WTC11 (cell line): ENCODE measurements around the gene ST6GALNAC3. TPM values are rescaled to one million over a fixed set of nuclear protein-coding genes. Genes with fewer than 3 reads are reported as not detected.

Experiments used
- ATAC-seq: fragments of 200-7000 bp; cut with Tn5 transposase; 2 replicates; pipeline ENCODE4 v1.10.0; 2021; ENCODE audit warnings: mild to moderate bottlenecking, moderate library complexity
- CTCF ChIA-PET: fragments of 300-600 bp; sonication (Branson Sonifier 250); formaldehyde crosslinking; loops from one replicate; lab custom pipeline; 2021; ENCODE audit warnings: antibody characterized with exemption; lab: Charles Lee
- POLR2A ChIA-PET: fragments of 350-600 bp; sonication (Branson Sonifier 250); formaldehyde crosslinking; loops from one replicate; lab custom pipeline; 2021; ENCODE audit warnings: antibody characterized with exemption; lab: Charles Lee
- DNase-seq: peaks from one replicate; pipeline ENCODE4 v3.0.0; 2021; ENCODE audit warnings: low spot score
- H3K27ac Mint-ChIP-seq: 2 replicates; pipeline ENCODE4 v1.8.0; 2021; ENCODE audit warnings: mixed read lengths
- H3K27me3 Mint-ChIP-seq: 2 replicates; pipeline ENCODE4 v1.8.0; 2021; ENCODE audit warnings: low read depth, mild to moderate bottlenecking, moderate library complexity, mixed read lengths
- H3K36me3 Mint-ChIP-seq: 2 replicates; pipeline ENCODE4 v1.8.0; 2021; ENCODE audit warnings: mixed read lengths
- H3K4me1 Mint-ChIP-seq: 2 replicates; pipeline ENCODE4 v1.8.0; 2022; ENCODE audit warnings: mixed read lengths
- H3K4me3 Mint-ChIP-seq: 2 replicates; pipeline ENCODE4 v1.8.0; 2021; ENCODE audit warnings: mild to moderate bottlenecking, moderate library complexity, mixed read lengths
- H3K9me3 Mint-ChIP-seq: 2 replicates; pipeline ENCODE4 v1.8.0; 2021; ENCODE audit warnings: mixed read lengths
- ATF1 ChIP-seq: sonication (generic); formaldehyde crosslinking; IDR thresholded peaks from 2 replicates; pipeline ENCODE4 v1.8.1; 2023; ENCODE audit warnings: mild to moderate bottlenecking, moderate library complexity, missing genetic modification reagents
- ATF3 ChIP-seq: sonication (generic); formaldehyde crosslinking; conservative IDR thresholded peaks from 2 replicates; pipeline ENCODE4 v1.8.1; 2022; ENCODE audit warnings: mild to moderate bottlenecking, missing genetic modification reagents
- CBFB ChIP-seq: sonication (generic); formaldehyde crosslinking; IDR thresholded peaks from 2 replicates; pipeline ENCODE4 v1.8.1; 2022; ENCODE audit warnings: mild to moderate bottlenecking, low read depth, missing genetic modification reagents
- ETV6 ChIP-seq: sonication (generic); formaldehyde crosslinking; IDR thresholded peaks from 2 replicates; pipeline ENCODE4 v1.8.1; 2022; ENCODE audit warnings: mild to moderate bottlenecking, missing genetic modification reagents
- FOXK1 ChIP-seq: sonication (generic); formaldehyde crosslinking; IDR thresholded peaks from 2 replicates; pipeline ENCODE4 v1.8.0; 2022; ENCODE audit warnings: mild to moderate bottlenecking, moderate library complexity, missing genetic modification reagents
- FOXP4 ChIP-seq: sonication (generic); formaldehyde crosslinking; IDR thresholded peaks from 2 replicates; pipeline ENCODE4 v1.8.0; 2022; ENCODE audit warnings: mild to moderate bottlenecking, missing genetic modification reagents
- HMGXB4 ChIP-seq: sonication (generic); formaldehyde crosslinking; IDR thresholded peaks from 2 replicates; pipeline ENCODE4 v1.8.1; 2023; ENCODE audit warnings: mild to moderate bottlenecking, moderate library complexity, missing genetic modification reagents
- MXD4 ChIP-seq: fragments of 250-450 bp; sonication (Bioruptor Pico); IDR thresholded peaks from 2 replicates; pipeline ENCODE4 v1.8.0; 2021; ENCODE audit warnings: mild to moderate bottlenecking, moderate library complexity, borderline replicate concordance
- NFE2L1 ChIP-seq: sonication (generic); formaldehyde crosslinking; IDR thresholded peaks from 2 replicates; pipeline ENCODE4 v1.8.1; 2023; ENCODE audit warnings: missing genetic modification reagents
- OVOL2 ChIP-seq: fragments of 250-450 bp; sonication (Bioruptor Pico); IDR thresholded peaks from 2 replicates; pipeline ENCODE4 v1.9.0; 2021; ENCODE audit warnings: mild to moderate bottlenecking, borderline replicate concordance
- PRDM15 ChIP-seq: sonication (generic); formaldehyde crosslinking; IDR thresholded peaks from 2 replicates; pipeline ENCODE4 v1.8.0; 2022; ENCODE audit warnings: missing genetic modification reagents
- SMAD3 ChIP-seq: sonication (generic); formaldehyde crosslinking; IDR thresholded peaks from 2 replicates; pipeline ENCODE4 v1.8.0; 2022; ENCODE audit warnings: missing genetic modification reagents, mild to moderate bottlenecking, borderline replicate concordance
- SP1 ChIP-seq: sonication (generic); formaldehyde crosslinking; conservative IDR thresholded peaks from 2 replicates; pipeline ENCODE4 v1.8.1; 2022; ENCODE audit warnings: missing genetic modification reagents
- TEAD1 ChIP-seq: sonication (generic); formaldehyde crosslinking; IDR thresholded peaks from 2 replicates; pipeline ENCODE4 v1.8.0; 2022; ENCODE audit warnings: mild to moderate bottlenecking, missing genetic modification reagents
- ZNF219 ChIP-seq: sonication (generic); formaldehyde crosslinking; IDR thresholded peaks from 2 replicates; pipeline ENCODE4 v1.8.0; 2023; ENCODE audit warnings: missing genetic modification reagents, mild to moderate bottlenecking, borderline replicate concordance
- ZNF281 ChIP-seq: sonication (generic); formaldehyde crosslinking; IDR thresholded peaks from 2 replicates; pipeline ENCODE4 v1.8.0; 2023; ENCODE audit warnings: mild to moderate bottlenecking, missing genetic modification reagents
- total RNA-seq: library from RNA; stranded (reverse); gene quantifications from 3 replicates; pipeline ENCODE4 v1.2.3, GENCODE V29; 2021
- TF ChIP-seq, protein P1 (sequence below): sonication (generic); formaldehyde crosslinking; IDR thresholded peaks from 2 replicates; pipeline ENCODE4 v1.8.1; 2022; ENCODE audit warnings: mild to moderate bottlenecking, missing genetic modification reagents, moderate library complexity, borderline replicate concordance
- TF ChIP-seq, protein P2 (sequence below): sonication (generic); formaldehyde crosslinking; IDR thresholded peaks from 2 replicates; pipeline ENCODE4 v1.8.0; 2022; ENCODE audit warnings: mild to moderate bottlenecking, missing genetic modification reagents

The ST6GALNAC3 gene
- total RNA-seq, 1 experiment from 2014 or later = 11.9 TPM

- Mint-ChIP-seq H3K9me3 (no peaks in the 10 kb centered on the region), H3K36me3 (no peaks in the 10 kb centered on the region), H3K4me1 (peaks cover 52% of the 10 kb centered on the region), H3K27me3 (no peaks in the 10 kb centered on the region)
- DNase-seq = peak; percentile 41
- POLR2A ChIA-PET = no interaction called here
- CTCF ChIA-PET = interaction anchor here (0.6 to 1.2 kb wide), 2 partner anchors 9 to 356 kb away, joined by 3 to 4 read pairs; no protein-coding TSS in a partner anchor
- peak; percentile 99 for ATAC-seq
- TF ChIP-seq ZNF281 (CRISPR knock-in tag) = no peak
- 0 out of 2 replicates have a peak, but pooled peaks have one; percentile 27 for TF ChIP-seq TEAD1 (CRISPR knock-in tag)
- no peak for TF ChIP-seq MXD4
- peak; percentile 83 for TF ChIP-seq PRDM15 (CRISPR knock-in tag)
- TF ChIP-seq, all 79 proteins: peak for 2
- H3K4me3 Mint-ChIP-seq = peak overlapping the region; percentile 2; the same call in 1 of the 2 replicates
- peak overlapping the region; percentile 24 for H3K27ac Mint-ChIP-seq
Measured at GRCh38 chr1:76510672-76511557, 436.4 kb downstream of the ST6GALNAC3 start.

- POLR2A ChIA-PET = no interaction called here
- H3K4me3 Mint-ChIP-seq = peak overlapping the region; percentile 2; the same call in 1 of the 2 replicates
Measured at GRCh38 chr1:76511558-76512179, 437.1 kb downstream of the ST6GALNAC3 start.

More at GRCh38 chr1:76511558-76512179, 437.1 kb downstream of the ST6GALNAC3 start:
- H3K27me3 Mint-ChIP-seq = no peaks in the 10 kb centered on the region
- TF ChIP-seq, protein P1, sequence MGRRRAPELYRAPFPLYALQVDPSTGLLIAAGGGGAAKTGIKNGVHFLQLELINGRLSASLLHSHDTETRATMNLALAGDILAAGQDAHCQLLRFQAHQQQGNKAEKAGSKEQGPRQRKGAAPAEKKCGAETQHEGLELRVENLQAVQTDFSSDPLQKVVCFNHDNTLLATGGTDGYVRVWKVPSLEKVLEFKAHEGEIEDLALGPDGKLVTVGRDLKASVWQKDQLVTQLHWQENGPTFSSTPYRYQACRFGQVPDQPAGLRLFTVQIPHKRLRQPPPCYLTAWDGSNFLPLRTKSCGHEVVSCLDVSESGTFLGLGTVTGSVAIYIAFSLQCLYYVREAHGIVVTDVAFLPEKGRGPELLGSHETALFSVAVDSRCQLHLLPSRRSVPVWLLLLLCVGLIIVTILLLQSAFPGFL (CRISPR knock-in tag) = no peak
- TF ChIP-seq ZNF219 (CRISPR knock-in tag) (no peak), HMGXB4 (CRISPR knock-in tag) (no peak), CBFB (CRISPR knock-in tag) (no peak), FOXK1 (no peak), SMAD3 (CRISPR knock-in tag) (no peak), SP1 (CRISPR knock-in tag) (no peak), OVOL2 (CRISPR knock-in tag) (no peak), NFE2L1 (no peak), ETV6 (CRISPR knock-in tag) (no peak), ATF1 (CRISPR knock-in tag) (no peak), ATF3 (CRISPR knock-in tag) (no peak), FOXP4 (CRISPR knock-in tag) (no peak)
- TF ChIP-seq, protein P2, sequence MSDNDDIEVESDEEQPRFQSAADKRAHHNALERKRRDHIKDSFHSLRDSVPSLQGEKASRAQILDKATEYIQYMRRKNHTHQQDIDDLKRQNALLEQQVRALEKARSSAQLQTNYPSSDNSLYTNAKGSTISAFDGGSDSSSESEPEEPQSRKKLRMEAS (CRISPR knock-in tag) = no peak
- ATAC-seq = peak; percentile 35
- peaks cover 47% of the 10 kb centered on the region for H3K4me1 Mint-ChIP-seq
- no peak for DNase-seq
- CTCF ChIA-PET = interaction anchor here (1.2 kb wide), 1 partner anchor 357 kb away, joined by 4 read pairs; no protein-coding TSS in a partner anchor
- no peaks in the 10 kb centered on the region for H3K9me3 Mint-ChIP-seq
- H3K27ac Mint-ChIP-seq = peak overlapping the region; percentile 24
- no peaks in the 10 kb centered on the region for H3K36me3 Mint-ChIP-seq
